HL-60 (cell line): ENCODE data around the gene ADGRA1.

Source experiments
- DNase-seq, 2 experiments: peaks; one replicate each; pipeline ENCODE4 v3.0.0-alpha.2; 2010 to 2020; ENCODE audit warnings: low read depth in 1 of 2, low spot score in 1 of 2
- H3K27ac ChIP-seq: fragments of 250-450 bp; sonication (Bioruptor Pico); replicated peaks from 2 replicates; pipeline ENCODE4 v1.5.1; 2020; ENCODE audit warnings: mild to moderate bottlenecking, moderate library complexity
- H3K27me3 ChIP-seq: fragments of 250-450 bp; sonication (Bioruptor Pico); 2 replicates; pipeline ENCODE4 v1.5.1; 2021; ENCODE audit warnings: mild to moderate bottlenecking, moderate library complexity; ENCODE audit not compliant: insufficient read depth, poor library complexity, severe bottlenecking
- H3K4me3 ChIP-seq: replicated peaks from 2 replicates; pipeline ENCODE4 v1.5.1; 2011; ENCODE audit warnings: mild to moderate bottlenecking, control low read depth, low read length; ENCODE audit not compliant: insufficient read depth
- GABPA ChIP-seq: IDR thresholded peaks from 2 replicates; pipeline ENCODE4 v1.6.1; 2012; ENCODE audit warnings: low read depth
- POLR2AphosphoS5 ChIP-seq: IDR thresholded peaks from 2 replicates; pipeline ENCODE4 v1.6.1; 2012; ENCODE audit warnings: low read depth
- SPI1 ChIP-seq: IDR thresholded peaks from 2 replicates; pipeline ENCODE4 v1.6.1; 2012; ENCODE audit warnings: low read depth, mild to moderate bottlenecking, borderline replicate concordance
- TF ChIP-seq, protein P1 (sequence below): IDR thresholded peaks from 2 replicates; pipeline ENCODE4 v1.6.1; 2012; ENCODE audit warnings: low read depth; ENCODE audit not compliant: insufficient replicate concordance
- TF ChIP-seq, protein P2 (sequence below): IDR thresholded peaks from one replicate; pipeline ENCODE4 v1.5.1; 2011; ENCODE audit warnings: low read length, control low read depth, inconsistent platforms; ENCODE audit not compliant: insufficient read depth

Gene ADGRA1

DNA sequence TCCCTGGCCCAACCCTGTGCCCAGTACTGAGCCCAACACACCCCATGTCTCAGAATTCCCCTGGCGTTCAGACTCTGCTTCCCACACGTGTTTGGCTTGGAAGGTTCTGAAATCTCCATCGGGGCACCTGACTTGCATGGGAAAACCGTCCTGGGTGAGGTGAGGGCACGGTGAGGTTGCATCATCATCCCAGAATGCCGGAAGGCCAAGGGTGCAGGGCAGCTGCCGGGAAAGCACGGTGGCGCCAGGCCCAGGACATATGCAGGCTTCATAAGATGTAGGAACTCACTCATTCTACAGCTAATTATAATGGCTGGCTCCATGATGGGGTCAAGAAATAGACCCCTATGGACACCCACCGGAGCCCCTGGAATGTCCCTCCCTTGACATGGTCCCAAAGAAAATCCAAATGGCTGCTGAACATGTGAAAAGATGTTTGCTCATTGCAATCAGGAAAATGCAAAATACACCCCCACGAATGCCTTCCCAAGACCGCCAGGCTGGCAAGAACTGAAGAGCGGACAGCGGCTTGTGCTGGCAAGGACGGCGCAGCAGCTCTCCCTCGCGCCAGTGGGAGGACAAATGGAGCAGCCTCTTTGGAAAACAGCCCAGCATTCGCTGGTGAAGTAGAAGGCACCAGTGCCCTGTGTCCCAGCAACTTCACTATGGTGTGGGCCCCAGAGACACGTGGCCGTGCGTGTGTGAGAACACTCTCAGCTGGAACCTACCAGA, 74.6 kb downstream of the ADGRA1 start:
- Histone ChIP-seq H3K27ac (no peak overlapping the region), H3K4me3 (no peak overlapping the region), H3K27me3 (peaks cover 44% of the 10 kb centered on the region)
- no peak for DNase-seq
- TF ChIP-seq POLR2AphosphoS5, result no peak
- TF ChIP-seq SPI1, result no peak
- TF ChIP-seq, protein P1, sequence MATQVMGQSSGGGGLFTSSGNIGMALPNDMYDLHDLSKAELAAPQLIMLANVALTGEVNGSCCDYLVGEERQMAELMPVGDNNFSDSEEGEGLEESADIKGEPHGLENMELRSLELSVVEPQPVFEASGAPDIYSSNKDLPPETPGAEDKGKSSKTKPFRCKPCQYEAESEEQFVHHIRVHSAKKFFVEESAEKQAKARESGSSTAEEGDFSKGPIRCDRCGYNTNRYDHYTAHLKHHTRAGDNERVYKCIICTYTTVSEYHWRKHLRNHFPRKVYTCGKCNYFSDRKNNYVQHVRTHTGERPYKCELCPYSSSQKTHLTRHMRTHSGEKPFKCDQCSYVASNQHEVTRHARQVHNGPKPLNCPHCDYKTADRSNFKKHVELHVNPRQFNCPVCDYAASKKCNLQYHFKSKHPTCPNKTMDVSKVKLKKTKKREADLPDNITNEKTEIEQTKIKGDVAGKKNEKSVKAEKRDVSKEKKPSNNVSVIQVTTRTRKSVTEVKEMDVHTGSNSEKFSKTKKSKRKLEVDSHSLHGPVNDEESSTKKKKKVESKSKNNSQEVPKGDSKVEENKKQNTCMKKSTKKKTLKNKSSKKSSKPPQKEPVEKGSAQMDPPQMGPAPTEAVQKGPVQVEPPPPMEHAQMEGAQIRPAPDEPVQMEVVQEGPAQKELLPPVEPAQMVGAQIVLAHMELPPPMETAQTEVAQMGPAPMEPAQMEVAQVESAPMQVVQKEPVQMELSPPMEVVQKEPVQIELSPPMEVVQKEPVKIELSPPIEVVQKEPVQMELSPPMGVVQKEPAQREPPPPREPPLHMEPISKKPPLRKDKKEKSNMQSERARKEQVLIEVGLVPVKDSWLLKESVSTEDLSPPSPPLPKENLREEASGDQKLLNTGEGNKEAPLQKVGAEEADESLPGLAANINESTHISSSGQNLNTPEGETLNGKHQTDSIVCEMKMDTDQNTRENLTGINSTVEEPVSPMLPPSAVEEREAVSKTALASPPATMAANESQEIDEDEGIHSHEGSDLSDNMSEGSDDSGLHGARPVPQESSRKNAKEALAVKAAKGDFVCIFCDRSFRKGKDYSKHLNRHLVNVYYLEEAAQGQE, result no peak
- TF ChIP-seq GABPA, result no peak
- TF ChIP-seq, protein P2, sequence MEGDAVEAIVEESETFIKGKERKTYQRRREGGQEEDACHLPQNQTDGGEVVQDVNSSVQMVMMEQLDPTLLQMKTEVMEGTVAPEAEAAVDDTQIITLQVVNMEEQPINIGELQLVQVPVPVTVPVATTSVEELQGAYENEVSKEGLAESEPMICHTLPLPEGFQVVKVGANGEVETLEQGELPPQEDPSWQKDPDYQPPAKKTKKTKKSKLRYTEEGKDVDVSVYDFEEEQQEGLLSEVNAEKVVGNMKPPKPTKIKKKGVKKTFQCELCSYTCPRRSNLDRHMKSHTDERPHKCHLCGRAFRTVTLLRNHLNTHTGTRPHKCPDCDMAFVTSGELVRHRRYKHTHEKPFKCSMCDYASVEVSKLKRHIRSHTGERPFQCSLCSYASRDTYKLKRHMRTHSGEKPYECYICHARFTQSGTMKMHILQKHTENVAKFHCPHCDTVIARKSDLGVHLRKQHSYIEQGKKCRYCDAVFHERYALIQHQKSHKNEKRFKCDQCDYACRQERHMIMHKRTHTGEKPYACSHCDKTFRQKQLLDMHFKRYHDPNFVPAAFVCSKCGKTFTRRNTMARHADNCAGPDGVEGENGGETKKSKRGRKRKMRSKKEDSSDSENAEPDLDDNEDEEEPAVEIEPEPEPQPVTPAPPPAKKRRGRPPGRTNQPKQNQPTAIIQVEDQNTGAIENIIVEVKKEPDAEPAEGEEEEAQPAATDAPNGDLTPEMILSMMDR, result no peak

DNA sequence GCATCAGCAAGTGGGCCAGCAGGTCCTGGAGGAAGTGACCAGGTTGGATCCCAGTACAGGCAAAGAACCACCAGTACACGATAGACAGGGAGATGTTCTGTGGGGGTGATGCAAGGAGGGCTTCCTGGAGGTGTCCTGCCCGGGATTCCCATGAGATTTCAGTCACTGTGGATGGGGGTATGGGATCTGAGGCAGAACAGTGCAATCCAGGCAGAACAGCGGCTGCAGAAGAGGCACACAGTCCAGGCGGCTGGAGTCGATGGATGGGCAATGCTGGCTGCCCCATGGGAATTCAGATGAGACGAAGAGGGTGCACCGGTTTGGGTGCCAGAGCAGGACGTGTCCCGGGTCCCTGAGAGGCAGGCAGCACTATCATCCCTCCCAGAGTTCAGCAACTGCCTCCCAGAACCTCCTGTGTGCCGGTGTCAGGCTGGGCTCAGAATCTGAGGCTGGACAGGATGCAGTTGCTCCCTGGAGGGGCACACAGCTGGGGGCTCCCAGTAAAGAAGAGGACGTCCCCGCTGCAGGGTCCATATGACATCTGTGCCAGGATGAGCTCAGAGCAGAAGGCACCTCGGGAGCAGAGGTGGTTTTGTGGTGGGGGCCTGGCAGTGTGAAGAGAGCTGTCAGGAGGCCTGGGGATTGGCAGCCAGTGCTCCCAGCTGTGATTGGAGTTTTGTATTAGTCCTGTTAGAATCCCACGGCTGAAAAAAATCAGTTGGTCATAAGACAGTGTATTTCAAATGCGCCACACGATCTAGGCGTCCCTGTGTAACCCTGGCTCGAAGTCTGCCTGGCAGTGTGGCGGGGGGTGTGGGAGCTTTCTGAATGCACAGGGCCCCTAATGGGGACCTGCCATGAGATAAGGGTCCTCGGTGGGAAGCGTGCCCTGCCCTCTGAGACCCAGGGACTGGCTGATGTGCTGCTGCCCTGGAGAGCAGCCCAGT, 75.5 kb downstream of the ADGRA1 start:
- TF ChIP-seq SPI1 (no peak), GABPA (no peak), POLR2AphosphoS5 (no peak)
- TF ChIP-seq, protein P2, result no peak
- TF ChIP-seq, protein P1, result no peak
- H3K4me3 ChIP-seq, result no peak overlapping the region
- no peak for DNase-seq
- H3K27ac ChIP-seq, result no peak overlapping the region
- peaks cover 38% of the 10 kb centered on the region for H3K27me3 ChIP-seq

DNA sequence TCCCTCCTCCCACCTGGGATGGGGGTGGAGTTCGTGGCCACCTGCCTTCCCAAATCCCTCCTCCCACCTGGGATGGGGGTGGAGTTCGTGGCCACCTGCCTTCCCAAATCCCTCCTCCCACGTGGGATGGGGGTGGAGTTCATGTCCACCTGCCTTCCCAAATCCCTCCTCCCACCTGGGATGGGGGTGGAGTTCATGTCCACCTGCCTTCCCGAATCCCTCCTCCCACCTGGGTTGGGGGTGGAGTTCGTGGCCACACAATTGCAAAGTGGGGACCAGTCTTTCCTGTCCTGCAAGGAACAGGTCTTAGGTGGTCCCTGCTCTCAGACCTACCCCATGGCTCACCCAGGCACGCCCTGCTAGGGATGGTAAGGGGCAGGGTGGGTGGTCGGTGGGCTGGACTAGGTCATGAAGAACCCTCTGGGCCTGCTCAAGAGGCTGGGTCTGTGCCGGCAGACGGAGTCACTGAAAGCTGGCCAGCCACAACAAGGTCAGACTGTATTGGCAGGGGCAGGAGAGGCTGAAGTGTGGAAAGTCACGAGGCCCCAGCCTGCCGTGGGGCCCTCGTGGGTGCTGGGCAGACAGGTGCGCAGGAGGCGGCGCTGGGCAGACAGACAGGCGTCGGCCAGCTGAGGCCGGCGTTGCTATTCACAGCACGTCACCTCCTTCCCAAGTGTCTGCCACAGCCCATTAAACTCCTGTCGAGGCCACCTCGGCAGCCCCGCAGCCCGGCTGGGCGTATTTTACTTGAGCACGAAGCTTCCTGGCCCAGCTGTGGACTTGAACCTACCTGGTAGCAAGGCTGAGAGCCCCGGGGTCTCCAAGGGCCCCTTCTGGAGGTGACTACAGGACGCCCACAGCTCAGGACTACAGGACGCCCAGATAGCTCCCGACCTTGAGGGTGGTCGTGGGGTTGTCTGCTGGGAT, 76.4 kb downstream of the ADGRA1 start:
- TF ChIP-seq SPI1 (no peak), GABPA (no peak), POLR2AphosphoS5 (no peak)
- TF ChIP-seq, protein P1, result no peak
- TF ChIP-seq, protein P2, result no peak
- DNase-seq, result no peak

More for the DNA sequence above, 76.4 kb downstream of the ADGRA1 start:
- Histone ChIP-seq H3K4me3 (no peak overlapping the region), H3K27me3 (peaks cover 30% of the 10 kb centered on the region), H3K27ac (no peak overlapping the region)
